NCI-H82 (cell line): ENCODE measurements around the gene RBMS3.
"Not testable (repeated sequence)": the region's sequence is repeated elsewhere in the genome, so short reads cannot be mapped to it uniquely, and the experiment has no call there.

Experiments used
- DNase-seq: peaks from one replicate; lab custom pipeline; 2025; lab: John Stamatoyannopoulos, UW

Gene RBMS3

GRCh38 chr3:30020380-30020779, 739.5 kb downstream of the RBMS3 start:
- DNase-seq: no peak

- no peak for DNase-seq
Observed at GRCh38 chr3:30024466-30024865, 743.6 kb downstream of the RBMS3 start.

- no peak for DNase-seq
Observed at GRCh38 chr3:30026851-30027250, 746.0 kb downstream of the RBMS3 start.

GRCh38 chr3:30034246-30034991, 753.5 kb downstream of the RBMS3 start:
- DNase-seq: no peak

- no peak for DNase-seq
Observed at GRCh38 chr3:30035935-30036567, 755.2 kb downstream of the RBMS3 start.

- DNase-seq: no peak
Observed at GRCh38 chr3:30040126-30040525, 759.3 kb downstream of the RBMS3 start.

GRCh38 chr3:30041481-30041880, 760.6 kb downstream of the RBMS3 start:
- not testable (repeated sequence) for DNase-seq

- peak; percentile 75 for DNase-seq
Observed at GRCh38 chr3:30042274-30042859, 761.5 kb downstream of the RBMS3 start.

GRCh38 chr3:30042916-30043555, 762.2 kb downstream of the RBMS3 start:
- DNase-seq: no peak

- DNase-seq: no peak
Observed at GRCh38 chr3:30044515-30044914, 763.6 kb downstream of the RBMS3 start.

GRCh38 chr3:30048431-30048830, 767.6 kb downstream of the RBMS3 start:
- no peak for DNase-seq

- not testable (repeated sequence) for DNase-seq
Observed at GRCh38 chr3:30050116-30050515, 769.2 kb downstream of the RBMS3 start.

- DNase-seq: no peak
Observed at GRCh38 chr3:30059240-30059639, 778.4 kb downstream of the RBMS3 start.
